Esophagus (tissue), 2 donors: ENCODE measurements around the gene ORAI1. TPM values are rescaled to one million over a fixed set of nuclear protein-coding genes. Genes with fewer than 3 reads are reported as not detected.

Experiments
- H3K27ac ChIP-seq, 2 donors: one replicate each; pipeline ENCODE4 v1.5.1; 2013; ENCODE audit warnings: low read depth in 2 of 2, mild to moderate bottlenecking in 2 of 2, inconsistent platforms in 1 of 2, low read length in 1 of 2, moderate library complexity in 1 of 2
- H3K27me3 ChIP-seq, 2 donors: one replicate each; pipeline ENCODE4 v1.6.1; 2013; ENCODE audit warnings: low read length in 2 of 2, control low read depth in 1 of 2, mild to moderate bottlenecking in 1 of 2; ENCODE audit not compliant: insufficient read depth in 2 of 2, control insufficient read depth in 1 of 2
- H3K36me3 ChIP-seq, 2 donors: one replicate each; pipeline ENCODE4 v1.6.1; 2013; ENCODE audit warnings: low read length in 1 of 2; ENCODE audit not compliant: control insufficient read depth in 2 of 2, insufficient read depth in 2 of 2
- H3K4me1 ChIP-seq, 2 donors: one replicate each; pipeline ENCODE4 v1.6.1; 2013; ENCODE audit warnings: low read length in 1 of 2; ENCODE audit not compliant: control insufficient read depth in 2 of 2, insufficient read depth in 2 of 2
- H3K4me3 ChIP-seq, 2 donors: one replicate each; pipeline ENCODE4 v1.5.1; 2013; ENCODE audit warnings: low read length in 2 of 2, mild to moderate bottlenecking in 2 of 2, low read depth in 1 of 2, moderate library complexity in 1 of 2
- H3K9me3 ChIP-seq, 2 donors: one replicate each; pipeline ENCODE4 v1.6.1; 2013; ENCODE audit warnings: mild to moderate bottlenecking in 2 of 2, low read depth in 1 of 2, low read length in 1 of 2, moderate library complexity in 1 of 2; ENCODE audit not compliant: control insufficient read depth in 2 of 2, insufficient read depth in 1 of 2
- WGBS, 2 donors: extraction: QIAGEN DNeasy Blood & Tissue Kit; methylation state at CpG; one replicate each; pipeline ENCODE4 v1.1.7; 2013; 5-methylcytosine and 5-hydroxymethylcytosine counted together
- polyA plus RNA-seq, 2 donors: library from polyadenylated mRNA; stranded (reverse); fragments of 200-250 nt; gene quantifications; one replicate each; pipeline ENCODE4 v1.2.3, GENCODE V29; 2013
- donor health status: healthy with polysubstance abuse.
- donor health status: Bipolar disorder and iron deficiency.

The ORAI1 gene
- polyA plus RNA-seq: 1 to 10 TPM; 2.4 to 9.5 TPM

GRCh38 chr12:121626087-121626852 lies at the start of gene ORAI1:
ORAI1 (plus strand) TSS chr12:121626530.
- peak within 1 kb of the TSS; percentile 73 to 75 for H3K4me3 ChIP-seq
- peaks cover 5 to 16% of the 10 kb centered on the region in 2 donors for H3K4me1 ChIP-seq
- H3K27me3 ChIP-seq: no peaks in the 10 kb centered on the region
- 0 to 1% methylated on average over 57 to 92 of the region's 92 CpGs for WGBS, 2 donors
- H3K27ac ChIP-seq: peak within 1 kb of the TSS; percentile 90 to 92
- no peaks in the 10 kb centered on the region for H3K9me3 ChIP-seq
- H3K36me3 ChIP-seq: no peaks in the 10 kb centered on the region

GRCh38 chr12:121576851-121577391 lies 49.4 kb upstream of the ORAI1 start:
- H3K4me1 ChIP-seq: peaks cover 3 to 5% of the 10 kb centered on the region in 2 donors

GRCh38 chr12:121577443-121578180 lies 48.7 kb upstream of the ORAI1 start:
- H3K4me1 ChIP-seq: peaks cover 3 to 5% of the 10 kb centered on the region in 2 donors
- H3K9me3 ChIP-seq: no peaks in the 10 kb centered on the region
- WGBS, 2 donors: 70 to 71% methylated on average over 10 of the region's 10 CpGs
- peak overlapping the region; percentile 43 to 48 for H3K27ac ChIP-seq
- H3K36me3 ChIP-seq: peaks cover 2% of the 10 kb centered on the region in 2 donors
- no peaks in the 10 kb centered on the region for H3K27me3 ChIP-seq
- H3K4me3 ChIP-seq: no peak overlapping the region

More at GRCh38 chr12:121576851-121577391, 49.4 kb upstream of the ORAI1 start:
- WGBS, 2 donors: 20 to 22% methylated on average over 4 of the region's 4 CpGs
- no peak overlapping the region for H3K4me3 ChIP-seq
- H3K27ac ChIP-seq: peak overlapping the region; percentile 23 to 58
- H3K27me3 ChIP-seq: no peaks in the 10 kb centered on the region
- no peaks in the 10 kb centered on the region for H3K9me3 ChIP-seq
- peaks cover 2% of the 10 kb centered on the region in 2 donors for H3K36me3 ChIP-seq

GRCh38 chr12:121578230-121579189 lies 47.8 kb upstream of the ORAI1 start:
- no peaks in the 10 kb centered on the region for H3K27me3 ChIP-seq
- H3K9me3 ChIP-seq: no peaks in the 10 kb centered on the region
- peaks cover 2% of the 10 kb centered on the region in 2 donors for H3K36me3 ChIP-seq
- peak overlapping the region; percentile 63 to 71 for H3K27ac ChIP-seq
- peaks cover 3 to 5% of the 10 kb centered on the region in 2 donors for H3K4me1 ChIP-seq
- peak overlapping the region; percentile 57 to 73 for H3K4me3 ChIP-seq
- WGBS, 2 donors: 20 to 24% methylated on average over 69 to 77 of the region's 77 CpGs

GRCh38 chr12:121579190-121579791 lies 47.0 kb upstream of the ORAI1 start:
- Histone ChIP-seq H3K36me3 (peaks cover 0 to 2% of the 10 kb centered on the region in 2 donors), H3K9me3 (no peaks in the 10 kb centered on the region), H3K4me3 (peak overlapping the region; percentile 57 to 73), H3K27me3 (no peaks in the 10 kb centered on the region), H3K27ac (peak overlapping the region; percentile 48 to 71), H3K4me1 (peaks cover 3 to 5% of the 10 kb centered on the region in 2 donors)
- 0 to 1% methylated on average over 41 to 53 of the region's 53 CpGs for WGBS, 2 donors

GRCh38 chr12:121579981-121580868 lies 46.1 kb upstream of the ORAI1 start:
- Histone ChIP-seq H3K36me3 (no peaks in the 10 kb centered on the region), H3K27ac (peak overlapping the region; percentile 78 to 87), H3K4me3 (peak overlapping the region; percentile 47 to 73), H3K4me1 (peaks cover 3 to 5% of the 10 kb centered on the region in 2 donors), H3K27me3 (no peaks in the 10 kb centered on the region), H3K9me3 (no peaks in the 10 kb centered on the region)
- WGBS, 2 donors: 0% methylated on average over 38 to 54 of the region's 54 CpGs

GRCh38 chr12:121580959-121581685 lies 45.2 kb upstream of the ORAI1 start, which contains the start of gene KDM2B:
KDM2B (minus strand) TSS chr12:121581023; CDS start chr12:121580911, 112 bp downstream.
- WGBS, 2 donors: 31 to 35% methylated on average over 23 of the region's 23 CpGs

More at GRCh38 chr12:121580959-121581685, 45.2 kb upstream of the ORAI1 start, which contains the start of gene KDM2B:
- H3K27ac ChIP-seq: peak within 1 kb of the TSS; percentile 78 to 87
- H3K27me3 ChIP-seq: no peaks in the 10 kb centered on the region
- peak within 1 kb of the TSS; percentile 47 to 73 for H3K4me3 ChIP-seq
- H3K4me1 ChIP-seq: peaks cover 3 to 5% of the 10 kb centered on the region in 2 donors
- no peaks in the 10 kb centered on the region for H3K36me3 ChIP-seq
- H3K9me3 ChIP-seq: no peaks in the 10 kb centered on the region
